ENCODE results near the gene TRIM36.

TRIM36 gene

GRCh38 chr5:115160975-115161475 is 8.7 kb downstream of the TRIM36 start:
- peaks cover 2% of the 10 kb centered on the region for H3K9me3 ChIP-seq (ENCODE audit: control insufficient read depth, insufficient read depth, low read length)
- no peaks in the 10 kb centered on the region for H3K27me3 ChIP-seq (ENCODE audit: control insufficient read depth, insufficient read depth, low read length)
- no peaks in the 10 kb centered on the region for H3K4me1 ChIP-seq (ENCODE audit: control insufficient read depth, insufficient read depth, low read length)
- H3K36me3 ChIP-seq (ENCODE audit: control insufficient read depth, insufficient read depth, low read length): peaks cover 5% of the 10 kb centered on the region
- H3K9ac ChIP-seq (ENCODE audit: low read depth, low read length): no peak overlapping the region
- H3K4me3 ChIP-seq (ENCODE audit: low read depth, low read length): no peak overlapping the region

GRCh38 chr5:115151208-115151805 is 18.4 kb downstream of the TRIM36 start:
- H3K36me3 ChIP-seq (ENCODE audit: control insufficient read depth, insufficient read depth, low read length): no peaks in the 10 kb centered on the region
- no peaks in the 10 kb centered on the region for H3K9me3 ChIP-seq (ENCODE audit: control insufficient read depth, insufficient read depth, low read length)
- H3K27me3 ChIP-seq (ENCODE audit: control insufficient read depth, insufficient read depth, low read length): no peaks in the 10 kb centered on the region
- peaks cover 6% of the 10 kb centered on the region for H3K4me1 ChIP-seq (ENCODE audit: control insufficient read depth, insufficient read depth, low read length)
- no peak overlapping the region for H3K4me3 ChIP-seq (ENCODE audit: low read depth, low read length)
- H3K9ac ChIP-seq (ENCODE audit: low read depth, low read length): no peak overlapping the region

- Histone ChIP-seq H3K36me3 (ENCODE audit: control insufficient read depth, insufficient read depth, low read length) (no peaks in the 10 kb centered on the region), H3K4me1 (ENCODE audit: control insufficient read depth, insufficient read depth, low read length) (peaks cover 6% of the 10 kb centered on the region), H3K9ac (ENCODE audit: low read depth, low read length) (no peak overlapping the region), H3K27me3 (ENCODE audit: control insufficient read depth, insufficient read depth, low read length) (no peaks in the 10 kb centered on the region), H3K9me3 (ENCODE audit: control insufficient read depth, insufficient read depth, low read length) (no peaks in the 10 kb centered on the region), H3K4me3 (ENCODE audit: low read depth, low read length) (no peak overlapping the region)
Observed at GRCh38 chr5:115150512-115150911, 19.2 kb downstream of the TRIM36 start.

- no peaks in the 10 kb centered on the region for H3K36me3 ChIP-seq (ENCODE audit: control insufficient read depth, insufficient read depth, low read length)
- peaks cover 6% of the 10 kb centered on the region for H3K4me1 ChIP-seq (ENCODE audit: control insufficient read depth, insufficient read depth, low read length)
- H3K27me3 ChIP-seq (ENCODE audit: control insufficient read depth, insufficient read depth, low read length): no peaks in the 10 kb centered on the region
- H3K9me3 ChIP-seq (ENCODE audit: control insufficient read depth, insufficient read depth, low read length): no peaks in the 10 kb centered on the region
- H3K9ac ChIP-seq (ENCODE audit: low read depth, low read length): no peak overlapping the region
- H3K4me3 ChIP-seq (ENCODE audit: low read depth, low read length): no peak overlapping the region
Observed at GRCh38 chr5:115147052-115147451, 22.7 kb downstream of the TRIM36 start.

- H3K36me3 ChIP-seq (ENCODE audit: control insufficient read depth, insufficient read depth, low read length): no peaks in the 10 kb centered on the region
- H3K4me3 ChIP-seq (ENCODE audit: low read depth, low read length): no peak overlapping the region
- no peaks in the 10 kb centered on the region for H3K9me3 ChIP-seq (ENCODE audit: control insufficient read depth, insufficient read depth, low read length)
- H3K27me3 ChIP-seq (ENCODE audit: control insufficient read depth, insufficient read depth, low read length): no peaks in the 10 kb centered on the region
- no peak overlapping the region for H3K9ac ChIP-seq (ENCODE audit: low read depth, low read length)
- H3K4me1 ChIP-seq (ENCODE audit: control insufficient read depth, insufficient read depth, low read length): no peaks in the 10 kb centered on the region
Observed at GRCh38 chr5:115136294-115136693, 33.4 kb downstream of the TRIM36 start.

GRCh38 chr5:115132465-115132864 is 37.2 kb downstream of the TRIM36 start:
- Histone ChIP-seq H3K27me3 (ENCODE audit: control insufficient read depth, insufficient read depth, low read length) (no peaks in the 10 kb centered on the region), H3K9ac (ENCODE audit: low read depth, low read length) (no peak overlapping the region), H3K4me1 (ENCODE audit: control insufficient read depth, insufficient read depth, low read length) (no peaks in the 10 kb centered on the region), H3K36me3 (ENCODE audit: control insufficient read depth, insufficient read depth, low read length) (no peaks in the 10 kb centered on the region), H3K9me3 (ENCODE audit: control insufficient read depth, insufficient read depth, low read length) (no peaks in the 10 kb centered on the region), H3K4me3 (ENCODE audit: low read depth, low read length) (no peak overlapping the region)

GRCh38 chr5:115126303-115126702 is 43.4 kb downstream of the TRIM36 start:
- Histone ChIP-seq H3K36me3 (ENCODE audit: control insufficient read depth, insufficient read depth, low read length) (no peaks in the 10 kb centered on the region), H3K4me3 (ENCODE audit: low read depth, low read length) (no peak overlapping the region), H3K4me1 (ENCODE audit: control insufficient read depth, insufficient read depth, low read length) (no peaks in the 10 kb centered on the region), H3K9me3 (ENCODE audit: control insufficient read depth, insufficient read depth, low read length) (no peaks in the 10 kb centered on the region), H3K27me3 (ENCODE audit: control insufficient read depth, insufficient read depth, low read length) (no peaks in the 10 kb centered on the region), H3K9ac (ENCODE audit: low read depth, low read length) (no peak overlapping the region)

- Histone ChIP-seq H3K36me3 (ENCODE audit: control insufficient read depth, insufficient read depth, low read length) (no peaks in the 10 kb centered on the region), H3K9me3 (ENCODE audit: control insufficient read depth, insufficient read depth, low read length) (no peaks in the 10 kb centered on the region), H3K27me3 (ENCODE audit: control insufficient read depth, insufficient read depth, low read length) (no peaks in the 10 kb centered on the region), H3K4me1 (ENCODE audit: control insufficient read depth, insufficient read depth, low read length) (no peaks in the 10 kb centered on the region), H3K9ac (ENCODE audit: low read depth, low read length) (no peak overlapping the region), H3K4me3 (ENCODE audit: low read depth, low read length) (no peak overlapping the region)
Observed at GRCh38 chr5:115124741-115125140, 45.0 kb downstream of the TRIM36 start.

- Histone ChIP-seq H3K4me1 (ENCODE audit: control insufficient read depth, insufficient read depth, low read length) (no peaks in the 10 kb centered on the region), H3K27me3 (ENCODE audit: control insufficient read depth, insufficient read depth, low read length) (no peaks in the 10 kb centered on the region)
Observed at GRCh38 chr5:115116001-115116400, 53.7 kb downstream of the TRIM36 start.

GRCh38 chr5:115109840-115110239 is 59.9 kb downstream of the TRIM36 start:
- Histone ChIP-seq H3K9ac (ENCODE audit: low read depth, low read length) (no peak overlapping the region), H3K36me3 (ENCODE audit: control insufficient read depth, insufficient read depth, low read length) (no peaks in the 10 kb centered on the region), H3K27me3 (ENCODE audit: control insufficient read depth, insufficient read depth, low read length) (no peaks in the 10 kb centered on the region), H3K9me3 (ENCODE audit: control insufficient read depth, insufficient read depth, low read length) (no peaks in the 10 kb centered on the region), H3K4me3 (ENCODE audit: low read depth, low read length) (peak overlapping the region; percentile 14), H3K4me1 (ENCODE audit: control insufficient read depth, insufficient read depth, low read length) (peaks cover 10% of the 10 kb centered on the region)

More at GRCh38 chr5:115116001-115116400, 53.7 kb downstream of the TRIM36 start:
- no peak overlapping the region for H3K9ac ChIP-seq (ENCODE audit: low read depth, low read length)
- H3K36me3 ChIP-seq (ENCODE audit: control insufficient read depth, insufficient read depth, low read length): peaks cover 2% of the 10 kb centered on the region
- H3K9me3 ChIP-seq (ENCODE audit: control insufficient read depth, insufficient read depth, low read length): peaks cover 6% of the 10 kb centered on the region
- H3K4me3 ChIP-seq (ENCODE audit: low read depth, low read length): no peak overlapping the region

- Histone ChIP-seq H3K4me3 (ENCODE audit: low read depth, low read length) (no peak overlapping the region), H3K27me3 (ENCODE audit: control insufficient read depth, insufficient read depth, low read length) (no peaks in the 10 kb centered on the region), H3K4me1 (ENCODE audit: control insufficient read depth, insufficient read depth, low read length) (peaks cover 10% of the 10 kb centered on the region), H3K9ac (ENCODE audit: low read depth, low read length) (no peak overlapping the region), H3K9me3 (ENCODE audit: control insufficient read depth, insufficient read depth, low read length) (no peaks in the 10 kb centered on the region), H3K36me3 (ENCODE audit: control insufficient read depth, insufficient read depth, low read length) (no peaks in the 10 kb centered on the region)
Observed at GRCh38 chr5:115109356-115109755, 60.4 kb downstream of the TRIM36 start.

GRCh38 chr5:115100319-115100955 is 69.3 kb downstream of the TRIM36 start:
- Histone ChIP-seq H3K9ac (ENCODE audit: low read depth, low read length) (no peak overlapping the region), H3K36me3 (ENCODE audit: control insufficient read depth, insufficient read depth, low read length) (no peaks in the 10 kb centered on the region), H3K4me1 (ENCODE audit: control insufficient read depth, insufficient read depth, low read length) (peaks cover 2% of the 10 kb centered on the region), H3K27me3 (ENCODE audit: control insufficient read depth, insufficient read depth, low read length) (no peaks in the 10 kb centered on the region), H3K4me3 (ENCODE audit: low read depth, low read length) (no peak overlapping the region), H3K9me3 (ENCODE audit: control insufficient read depth, insufficient read depth, low read length) (no peaks in the 10 kb centered on the region)
